DOHH2 (cell line): ENCODE data around the gene RNF212.

Experiments
- H3F3A ChIP-seq: fragments of 200-600 bp; sonication (generic), shearing (Covaris generic); 2 replicates; pipeline ENCODE4 v1.6.0; 2016; ENCODE audit warnings: antibody characterized with exemption, mild to moderate bottlenecking; ENCODE audit not compliant: control insufficient read depth, insufficient read depth
- H3K27ac ChIP-seq: fragments of 200-600 bp; sonication (generic); 2 replicates; pipeline ENCODE4 v1.5.1; 2014; ENCODE audit warnings: low read depth, mild to moderate bottlenecking, low read length, moderate library complexity
- H3K27me3 ChIP-seq: fragments of 200-600 bp; sonication (generic); 2 replicates; pipeline ENCODE4 v1.6.1; 2014; ENCODE audit warnings: mild to moderate bottlenecking, low read length, mixed read lengths; ENCODE audit not compliant: control insufficient read depth
- H3K36me3 ChIP-seq: fragments of 200-600 bp; sonication (generic); 2 replicates; pipeline ENCODE4 v1.6.1; 2014; ENCODE audit warnings: mild to moderate bottlenecking, low read length, moderate library complexity, mixed read lengths; ENCODE audit not compliant: control insufficient read depth
- H3K4me1 ChIP-seq: fragments of 200-600 bp; sonication (generic); 2 replicates; pipeline ENCODE4 v1.6.1; 2014; ENCODE audit warnings: mild to moderate bottlenecking, low read length, mixed read lengths; ENCODE audit not compliant: control insufficient read depth
- H3K4me2 ChIP-seq: fragments of 200-600 bp; sonication (generic); 2 replicates; pipeline ENCODE4 v1.6.0; 2014; ENCODE audit warnings: mild to moderate bottlenecking, low read length, moderate library complexity
- H3K4me3 ChIP-seq: fragments of 200-600 bp; sonication (generic); 2 replicates; pipeline ENCODE4 v1.5.1; 2014; ENCODE audit warnings: mild to moderate bottlenecking, low read length, mixed read lengths
- H3K79me2 ChIP-seq: fragments of 200-600 bp; sonication (generic); 2 replicates; pipeline ENCODE4 v1.6.1; 2014; ENCODE audit warnings: mild to moderate bottlenecking, low read length, mixed read lengths; ENCODE audit not compliant: control insufficient read depth
- H3K9me2 ChIP-seq: fragments of 200-600 bp; sonication (generic); replicated peaks from 2 replicates; pipeline ENCODE4 v1.6.1; 2014; ENCODE audit warnings: mild to moderate bottlenecking, low read length, mixed read lengths; ENCODE audit not compliant: control insufficient read depth
- H3K9me3 ChIP-seq: fragments of 200-600 bp; sonication (generic); 2 replicates; pipeline ENCODE4 v1.6.1; 2014; ENCODE audit warnings: antibody characterized with exemption, low read length, mixed read lengths; ENCODE audit not compliant: control insufficient read depth, insufficient read depth
- H4K20me1 ChIP-seq: fragments of 200-600 bp; sonication (generic); 2 replicates; pipeline ENCODE4 v1.6.0; 2014; ENCODE audit warnings: low read depth, mild to moderate bottlenecking, antibody characterized with exemption, low read length, moderate library complexity; ENCODE audit not compliant: control insufficient read depth, insufficient read depth
- CTCF ChIP-seq: fragments of 200-600 bp; sonication (generic); IDR thresholded peaks from one replicate; pipeline ENCODE4 v1.5.1; 2014; ENCODE audit warnings: antibody characterized with exemption, mild to moderate bottlenecking, low read depth, low read length; ENCODE audit not compliant: poor library complexity, severe bottlenecking
- EZH2phosphoT487 ChIP-seq: fragments of 200-600 bp; sonication (generic); IDR thresholded peaks from 2 replicates; pipeline ENCODE4 v1.6.1; 2017; ENCODE audit warnings: borderline replicate concordance, mild to moderate bottlenecking, antibody characterized with exemption, low read length, moderate library complexity, mixed read lengths

Gene RNF212

GRCh38 chr4:1153567-1154090, 40.3 kb upstream of the RNF212 start:
- Histone ChIP-seq H3K27me3 (peaks cover 10% of the 10 kb centered on the region), H3K27ac (no peak overlapping the region), H3K9me2 (no peaks in the 10 kb centered on the region), H3K4me1 (no peaks in the 10 kb centered on the region), H3K9me3 (peaks cover 34% of the 10 kb centered on the region), H3K79me2 (no peaks in the 10 kb centered on the region), H3K4me3 (no peak overlapping the region), H3K36me3 (no peaks in the 10 kb centered on the region), H3F3A (no peaks in the 10 kb centered on the region), H4K20me1 (no peaks in the 10 kb centered on the region), H3K4me2 (no peak overlapping the region)
- no peak for TF ChIP-seq EZH2phosphoT487
- TF ChIP-seq CTCF = no peak

DNA sequence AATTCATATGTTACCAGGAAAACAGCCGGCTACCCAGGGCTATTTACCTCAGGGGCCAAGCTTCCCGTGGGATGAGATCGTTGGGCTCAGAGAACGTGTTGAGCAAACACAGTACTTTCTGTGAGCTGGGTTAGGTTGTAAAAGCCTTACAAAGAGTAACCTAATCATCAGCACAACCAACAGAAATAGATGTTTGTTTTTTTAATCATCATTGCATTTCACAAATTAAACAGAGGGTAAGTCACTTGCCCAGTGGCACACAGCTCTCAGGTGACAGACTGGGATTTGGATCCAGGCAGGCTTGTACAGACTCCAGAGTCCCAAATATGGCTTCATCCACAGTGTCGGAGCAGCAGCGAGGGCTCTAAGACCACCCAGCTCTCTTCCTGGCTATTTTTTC, 38.9 kb upstream of the RNF212 start:
- peaks cover 24% of the 10 kb centered on the region for H3K9me3 ChIP-seq
- H3F3A ChIP-seq = no peaks in the 10 kb centered on the region
- no peak overlapping the region for H3K27ac ChIP-seq
- H3K4me1 ChIP-seq = no peaks in the 10 kb centered on the region
- no peaks in the 10 kb centered on the region for H3K9me2 ChIP-seq
- H3K4me2 ChIP-seq = no peak overlapping the region
- no peaks in the 10 kb centered on the region for H3K36me3 ChIP-seq
- TF ChIP-seq CTCF (no peak), EZH2phosphoT487 (no peak)
- no peak overlapping the region for H3K4me3 ChIP-seq
- no peaks in the 10 kb centered on the region for H4K20me1 ChIP-seq
- H3K27me3 ChIP-seq = peaks cover 10% of the 10 kb centered on the region
- H3K79me2 ChIP-seq = no peaks in the 10 kb centered on the region

- no peaks in the 10 kb centered on the region for H3K4me1 ChIP-seq
- no peaks in the 10 kb centered on the region for H3K9me2 ChIP-seq
- no peak for TF ChIP-seq EZH2phosphoT487
- no peak for TF ChIP-seq CTCF
- peaks cover 24% of the 10 kb centered on the region for H3K9me3 ChIP-seq
- no peak overlapping the region for H3K4me2 ChIP-seq
- H3K4me3 ChIP-seq = no peak overlapping the region
- H4K20me1 ChIP-seq = no peaks in the 10 kb centered on the region
- H3K79me2 ChIP-seq = no peaks in the 10 kb centered on the region
- H3K27me3 ChIP-seq = peaks cover 7% of the 10 kb centered on the region; the same call in 1 of the 2 replicates
- no peaks in the 10 kb centered on the region for H3K36me3 ChIP-seq
- no peaks in the 10 kb centered on the region for H3F3A ChIP-seq
- H3K27ac ChIP-seq = no peak overlapping the region
These were observed 38.2 kb upstream of the RNF212 start for GRCh38 chr4:1151541-1151940.

- Histone ChIP-seq H3K27me3 (peaks cover 7% of the 10 kb centered on the region; the same call in 1 of the 2 replicates), H3K4me2 (no peak overlapping the region), H4K20me1 (no peaks in the 10 kb centered on the region), H3K9me2 (no peaks in the 10 kb centered on the region), H3F3A (no peaks in the 10 kb centered on the region), H3K27ac (no peak overlapping the region), H3K4me1 (no peaks in the 10 kb centered on the region), H3K36me3 (no peaks in the 10 kb centered on the region), H3K4me3 (no peak overlapping the region), H3K9me3 (peaks cover 24% of the 10 kb centered on the region), H3K79me2 (no peaks in the 10 kb centered on the region)
- no peak for TF ChIP-seq CTCF
- TF ChIP-seq EZH2phosphoT487 = no peak
These were observed 37.5 kb upstream of the RNF212 start for GRCh38 chr4:1150875-1151274.
